ENCODE measurements around the gene BPIFB6. TPM values are rescaled to one million over a fixed set of nuclear protein-coding genes. Genes with fewer than 3 reads are reported as not detected.

The BPIFB6 gene
- polyA plus RNA-seq, 2 of the 4 experiments (the other 2 are of a cell fraction): not detected

- DNase-seq (ENCODE audit: low read depth in 1 of 2, low spot score in 1 of 2) (no peak), FAIRE-seq (no peak), ATAC-seq (no peak)
- H3K4me1 ChIP-seq: no peaks in the 10 kb centered on the region
- 77% methylated on average over 13 of the region's 14 CpGs for WGBS (ENCODE audit: missing lambda C conversion rate)
- H3K4me3 ChIP-seq: no peak overlapping the region
- no peak overlapping the region for H3K4me2 ChIP-seq
- POLR2A ChIA-PET: interaction anchor here (0.6 kb wide), 1 partner anchor 9 kb away, joined by 6 read pairs; no protein-coding TSS in a partner anchor
- no peaks in the 10 kb centered on the region for H3K9me3 ChIP-seq
- TF ChIP-seq TFCP2L1 (CRISPR knock-in tag; IDR thresholded peaks at IDR 0.05): no peak
- TF ChIP-seq RARB (CRISPR knock-in tag; IDR thresholded peaks at IDR 0.05): no peak
- no peak for TF ChIP-seq MAX (IDR thresholded peaks at IDR 0.05)
- no peak for TF ChIP-seq NFE2L2 (conservative IDR thresholded peaks at IDR 0.05; ENCODE audit: low read length)
- no peak for TF ChIP-seq ZSCAN20 (CRISPR knock-in tag; IDR thresholded peaks at IDR 0.05)
- TF ChIP-seq CEBPB (IDR thresholded peaks at IDR 0.05): no peak
- TF ChIP-seq BCL3 (IDR thresholded peaks at IDR 0.05): no peak
- TF ChIP-seq FOSB (CRISPR knock-in tag; IDR thresholded peaks at IDR 0.05): no peak
- no peak for TF ChIP-seq EHF (CRISPR knock-in tag; IDR thresholded peaks at IDR 0.05)
- TF ChIP-seq SREBF2 (IDR thresholded peaks at IDR 0.05): no peak
- no peak for TF ChIP-seq RFX5 (IDR thresholded peaks at IDR 0.05)
- CTCF ChIA-PET: interaction anchor here (1.0 kb wide), 1 partner anchor 18 kb away, joined by 3 read pairs; no protein-coding TSS in a partner anchor
- no peak overlapping the region for H3K27ac ChIP-seq
Measured at GRCh38 chr20:33061658-33062028, 30.2 kb downstream of the BPIFB6 start.

- no peak for TF ChIP-seq FOSB (CRISPR knock-in tag; IDR thresholded peaks at IDR 0.05)
- TF ChIP-seq RNF2 (IDR thresholded peaks at IDR 0.05; ENCODE audit: borderline replicate concordance, low read depth): no peak
- no peak for TF ChIP-seq NR3C1 (IDR thresholded peaks at IDR 0.05)
- no peak for TF ChIP-seq TFCP2L1 (CRISPR knock-in tag; IDR thresholded peaks at IDR 0.05)
- TF ChIP-seq ZSCAN20 (CRISPR knock-in tag; IDR thresholded peaks at IDR 0.05): no peak
- no peak for TF ChIP-seq RCOR1 (IDR thresholded peaks at IDR 0.05; ENCODE audit: low read depth, low read length)
- TF ChIP-seq KDM1A (IDR thresholded peaks at IDR 0.05; ENCODE audit: low read depth): no peak
- TF ChIP-seq, protein P1, sequence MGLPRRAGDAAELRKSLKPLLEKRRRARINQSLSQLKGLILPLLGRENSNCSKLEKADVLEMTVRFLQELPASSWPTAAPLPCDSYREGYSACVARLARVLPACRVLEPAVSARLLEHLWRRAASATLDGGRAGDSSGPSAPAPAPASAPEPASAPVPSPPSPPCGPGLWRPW (IDR thresholded peaks at IDR 0.05): no peak
- no peak for TF ChIP-seq RARB (CRISPR knock-in tag; IDR thresholded peaks at IDR 0.05)
- no peak for TF ChIP-seq CHD2 (IDR thresholded peaks at IDR 0.05; ENCODE audit: low read length, partially characterized antibody)
- no peak for TF ChIP-seq MYC (IDR thresholded peaks at IDR 0.05; ENCODE audit: borderline replicate concordance, low read length)
- no peak for TF ChIP-seq HOXB13 (CRISPR knock-in tag; IDR thresholded peaks at IDR 0.05; ENCODE audit: low read depth)
- TF ChIP-seq BCL3 (IDR thresholded peaks at IDR 0.05): no peak
- no peak for TF ChIP-seq MAZ (IDR thresholded peaks at IDR 0.05; ENCODE audit: borderline replicate concordance, low read depth, low read length)
- TF ChIP-seq POLR2AphosphoS2 (conservative IDR thresholded peaks at IDR 0.05; ENCODE audit: low read length): no peak
- TF ChIP-seq BHLHE40 (IDR thresholded peaks at IDR 0.05; ENCODE audit: low read depth, low read length): no peak
- TF ChIP-seq JUNB (IDR thresholded peaks at IDR 0.05): no peak
- Histone ChIP-seq H3K9me3 (no peaks in the 10 kb centered on the region), H3K4me2 (no peak overlapping the region), H3K27ac (no peak overlapping the region), H3K4me1 (no peaks in the 10 kb centered on the region), H3K4me3 (no peak overlapping the region)
- DNase-seq (ENCODE audit: low read depth in 1 of 2, low spot score in 1 of 2): no peak
- POLR2A ChIA-PET: interaction anchor here (0.6 kb wide), 1 partner anchor 9 kb away, joined by 6 read pairs; no protein-coding TSS in a partner anchor
- ATAC-seq: no peak
- no peak for FAIRE-seq
- WGBS (ENCODE audit: missing lambda C conversion rate): 55% methylated on average over 9 of the region's 9 CpGs
- CTCF ChIA-PET: interaction anchor here (0.6 to 1.7 kb wide), 4 partner anchors 9 to 410 kb away, joined by 3 to 4 read pairs (median 3); no protein-coding TSS in a partner anchor
Measured at GRCh38 chr20:33062105-33062824, 30.8 kb downstream of the BPIFB6 start.

All from A549 (cell line).